EL (cell line): Measurements from ENCODE around the gene GRWD1.

Source experiments
- DNase-seq: peaks from one replicate; pipeline ENCODE4 v3.0.0-alpha.2; 2016

The GRWD1 gene

DNA sequence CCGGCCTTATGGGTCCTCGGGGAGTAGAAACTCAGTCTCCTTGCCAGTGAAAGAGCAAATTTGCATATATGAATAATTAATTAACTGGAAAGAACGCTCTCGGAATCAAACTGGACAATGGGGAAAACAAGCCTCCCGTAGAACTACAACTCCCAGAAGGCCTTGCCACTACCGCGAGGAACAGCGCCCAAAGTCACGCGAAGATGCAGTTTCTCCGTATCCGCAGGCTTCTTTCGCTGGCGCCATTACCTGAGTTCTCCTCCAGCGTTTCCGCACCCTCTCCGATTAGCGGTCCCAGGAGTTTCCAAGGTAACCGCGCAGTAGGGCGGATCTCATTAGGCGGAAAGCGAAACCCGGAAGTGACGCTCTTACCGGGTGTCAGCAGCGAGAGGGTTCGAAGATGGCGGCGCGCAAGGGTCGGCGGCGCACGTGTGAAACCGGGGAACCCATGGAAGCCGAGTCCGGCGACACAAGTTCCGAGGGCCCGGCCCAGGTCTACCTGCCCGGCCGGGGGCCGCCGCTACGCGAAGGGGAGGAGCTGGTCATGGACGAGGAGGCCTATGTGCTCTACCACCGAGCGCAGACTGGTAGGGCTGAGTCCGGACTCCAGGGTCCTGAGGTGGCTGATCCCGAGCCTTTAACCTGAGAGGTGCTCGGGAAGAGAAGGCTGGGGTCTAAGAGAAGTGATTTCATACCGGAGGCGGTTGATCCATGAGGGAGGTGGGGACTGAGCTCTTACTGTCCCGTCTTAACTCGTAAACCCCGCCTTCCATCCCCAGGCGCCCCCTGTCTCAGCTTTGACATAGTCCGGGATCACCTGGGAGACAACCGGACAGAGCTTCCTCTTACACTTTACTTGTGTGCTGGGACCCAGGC is at the start of gene GRWD1:
Gene GRWD1, plus strand, starts transcription at position 378 of the 876 bp plus-strand sequence. Its CDS starts 23 bp downstream, at position 401.
- DNase-seq: peak; percentile 99

DNA sequence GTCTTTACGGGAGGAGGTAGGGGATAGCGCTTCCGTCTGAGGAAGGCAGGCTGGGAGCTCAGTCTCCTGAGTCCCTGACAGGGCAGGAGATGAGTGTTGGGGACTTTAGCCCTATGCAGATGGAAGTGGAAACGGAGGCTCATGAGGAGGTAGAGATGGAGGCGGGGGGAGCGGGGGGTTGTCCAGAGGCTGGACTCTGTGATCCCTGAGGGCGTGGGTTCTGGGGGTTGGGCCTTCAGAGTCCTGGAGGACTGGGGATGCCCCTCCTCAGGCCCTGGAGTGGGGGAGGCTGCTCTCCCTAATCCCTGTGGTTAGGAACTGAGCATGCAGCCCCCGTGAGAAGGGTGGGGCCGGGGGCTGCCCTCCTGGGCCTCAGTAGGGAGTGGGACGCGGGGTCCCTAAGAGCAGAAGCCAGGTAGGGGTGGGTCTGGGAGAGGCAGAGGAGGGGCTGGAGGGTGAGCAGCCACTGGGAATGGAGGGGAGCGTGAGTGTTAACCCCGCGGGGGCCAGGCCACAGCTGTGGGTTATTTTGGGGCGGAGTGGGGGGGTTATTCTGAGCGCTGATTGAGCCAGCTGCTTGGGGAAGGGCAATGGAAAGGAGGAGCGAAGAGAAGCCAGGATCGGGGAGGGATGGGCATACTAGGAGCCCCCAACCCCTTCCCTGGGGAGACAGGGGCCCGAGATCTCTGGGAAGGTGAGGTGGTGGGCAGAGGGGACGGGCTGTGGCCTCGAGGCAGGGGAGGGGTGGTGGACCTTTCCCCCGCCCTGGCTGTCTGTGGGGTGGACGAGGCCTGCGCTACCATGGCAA is 49.6 kb upstream of the GRWD1 start:
- no peak for DNase-seq

DNA sequence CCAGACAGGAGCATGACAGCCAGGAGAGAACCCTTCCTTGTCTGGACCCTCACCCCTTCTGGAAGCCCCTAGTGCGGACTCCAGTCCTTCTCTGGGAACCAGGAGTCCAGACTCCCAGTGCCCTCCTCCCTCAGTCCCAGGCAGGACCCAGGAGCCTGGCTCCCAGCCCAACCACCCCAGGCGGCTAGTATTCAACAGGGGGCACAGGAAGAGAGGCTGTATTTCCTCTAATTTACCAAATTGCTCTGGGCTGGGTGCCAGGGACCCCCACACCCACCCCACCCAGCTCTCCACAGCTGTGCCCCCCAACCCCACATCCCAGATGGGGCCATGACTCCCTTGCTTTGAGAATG is 49.0 kb upstream of the GRWD1 start:
- DNase-seq: no peak

DNA sequence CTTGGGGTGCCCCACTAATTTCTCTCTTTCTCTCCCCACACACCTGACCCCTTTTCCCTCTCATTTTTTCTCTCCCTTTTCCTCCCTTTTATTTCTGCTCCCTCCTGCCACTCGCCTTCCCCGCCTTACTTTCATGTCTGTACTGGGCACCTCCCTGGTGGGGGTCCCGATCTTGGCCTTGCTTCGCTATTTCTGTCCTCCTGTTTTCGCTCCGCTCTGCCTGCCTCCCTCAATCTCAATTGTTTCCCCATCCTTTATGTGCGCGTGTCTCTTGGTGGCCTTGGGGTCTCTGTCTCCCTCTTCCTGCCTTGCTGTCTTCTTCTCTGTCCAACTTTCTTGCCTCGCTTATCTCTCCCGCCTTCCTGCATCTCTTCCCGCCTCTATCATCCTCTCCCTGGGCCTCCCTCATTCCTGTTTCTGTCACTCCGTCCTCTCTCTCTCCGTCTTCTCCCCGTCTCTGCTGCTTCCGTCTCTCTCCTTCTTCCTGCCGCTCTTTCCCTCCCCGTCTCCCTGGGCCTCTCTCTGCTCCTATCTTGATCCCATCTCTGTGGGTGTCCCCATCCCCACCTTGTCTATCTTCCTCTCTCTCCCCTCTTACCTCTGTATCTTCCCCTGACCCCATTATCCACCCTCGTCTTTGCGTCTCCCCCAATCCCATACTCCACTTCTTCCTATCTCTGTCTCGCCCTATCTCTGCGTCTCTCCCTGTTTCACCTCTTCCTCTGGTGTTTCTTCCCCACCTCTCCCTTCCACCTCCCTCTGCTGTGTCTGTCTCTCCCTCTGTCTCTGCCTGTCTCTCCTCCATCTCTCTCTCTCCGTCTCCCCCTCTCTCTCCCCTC is 48.3 kb upstream of the GRWD1 start:
- DNase-seq: no peak

DNA sequence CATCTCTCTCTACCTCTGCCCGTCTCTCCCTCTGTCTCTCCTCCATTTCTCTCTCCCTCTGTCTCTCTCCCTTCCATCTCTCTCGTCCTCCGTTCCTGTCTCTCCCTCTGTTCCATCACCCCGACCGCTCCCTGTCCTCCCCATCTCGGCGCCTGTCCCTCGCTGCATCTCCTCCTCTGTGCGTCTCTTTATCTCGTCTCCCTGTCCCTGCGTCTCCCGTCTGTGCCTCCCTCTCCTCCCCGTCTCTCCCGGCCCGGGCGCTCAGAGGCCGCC is 47.7 kb upstream of the GRWD1 start:
- DNase-seq: no peak

DNA sequence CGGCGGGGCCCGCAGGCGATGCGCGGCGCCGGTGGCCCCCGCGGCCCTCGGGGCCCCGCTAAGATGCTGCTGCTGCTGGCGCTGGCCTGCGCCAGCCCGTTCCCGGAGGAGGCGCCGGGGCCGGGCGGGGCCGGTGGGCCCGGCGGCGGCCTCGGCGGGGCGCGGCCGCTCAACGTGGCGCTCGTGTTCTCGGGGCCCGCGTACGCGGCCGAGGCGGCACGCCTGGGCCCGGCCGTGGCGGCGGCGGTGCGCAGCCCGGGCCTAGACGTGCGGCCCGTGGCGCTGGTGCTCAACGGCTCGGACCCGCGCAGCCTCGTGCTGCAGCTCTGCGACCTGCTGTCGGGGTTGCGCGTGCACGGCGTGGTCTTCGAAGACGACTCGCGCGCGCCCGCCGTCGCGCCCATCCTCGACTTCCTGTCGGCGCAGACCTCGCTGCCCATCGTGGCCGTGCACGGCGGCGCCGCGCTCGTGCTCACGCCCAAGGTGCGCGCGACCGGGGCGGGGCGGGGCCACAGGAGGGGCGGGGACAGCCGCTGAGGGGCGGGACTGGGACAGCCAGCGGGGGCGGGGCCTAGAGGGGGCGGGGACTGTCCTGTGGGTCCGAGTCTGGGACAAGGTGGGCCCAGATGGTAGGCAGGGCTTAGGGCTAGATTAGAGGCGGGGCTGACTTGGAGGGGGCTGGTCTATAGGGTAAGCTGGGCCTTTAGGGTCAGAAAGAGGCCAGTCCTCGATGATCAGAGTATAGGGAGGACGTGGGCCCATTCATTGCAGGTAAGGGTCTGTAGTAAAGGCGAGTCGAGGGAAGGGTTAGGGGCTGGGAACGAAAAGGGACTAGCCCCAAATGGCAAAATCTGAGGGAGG is 47.2 kb upstream of the GRWD1 start:
- DNase-seq: peak; percentile 84

DNA sequence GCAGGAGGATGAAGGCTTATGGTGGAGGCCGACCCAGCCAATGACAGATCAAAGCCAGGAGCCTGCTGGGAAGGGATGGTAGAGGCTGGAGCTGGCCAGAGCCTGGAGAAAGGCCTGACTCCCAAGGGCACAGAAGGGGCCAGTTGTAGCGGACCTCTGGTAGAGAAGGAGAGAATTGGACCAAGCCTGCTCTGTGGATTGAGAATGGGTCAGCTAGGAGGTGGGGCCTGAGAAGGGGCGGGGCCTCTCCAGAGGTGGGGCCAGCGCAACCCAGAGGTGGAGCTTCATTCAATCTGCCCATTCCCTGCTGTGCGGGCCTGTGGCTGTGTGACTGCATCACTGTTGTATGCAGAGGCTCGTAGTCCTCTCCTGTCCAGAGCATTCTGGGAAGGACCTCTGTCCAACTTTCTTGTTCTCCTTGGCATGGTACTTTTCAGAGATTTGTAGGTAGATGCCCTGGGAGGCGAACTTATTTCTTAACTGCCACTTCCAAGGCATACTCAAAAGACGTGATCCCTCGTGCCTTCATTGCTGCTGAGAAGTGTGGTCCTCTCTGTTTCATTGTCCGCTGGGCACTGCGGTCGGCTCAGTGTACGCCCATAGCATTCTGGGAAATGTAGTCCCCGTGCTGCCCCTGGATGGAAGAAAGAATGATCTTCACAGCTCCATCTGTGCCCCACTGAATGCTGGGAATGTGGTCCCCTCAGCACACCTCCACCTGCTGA is 45.6 kb upstream of the GRWD1 start:
- peak; percentile 88 for DNase-seq

DNA sequence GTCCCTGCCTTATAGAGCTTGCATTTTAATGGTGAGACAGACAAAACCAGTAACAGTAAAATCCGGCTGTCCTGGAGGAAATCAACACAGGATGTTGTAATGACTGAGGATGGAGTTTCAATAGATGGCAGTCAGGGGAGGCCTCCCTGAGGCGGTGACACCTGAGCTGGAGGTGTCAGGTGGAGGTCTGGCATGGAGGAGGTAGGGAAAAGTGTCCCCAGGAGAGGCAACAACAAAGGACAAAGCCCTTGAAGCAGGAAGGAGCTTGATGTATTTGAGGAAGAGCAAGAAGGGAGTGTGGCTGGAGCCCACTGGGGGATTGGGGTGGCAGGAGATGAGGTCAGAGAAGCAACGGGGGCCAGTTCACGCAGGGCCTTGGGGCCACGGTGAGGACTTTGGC is 44.5 kb upstream of the GRWD1 start:
- no peak for DNase-seq

DNA sequence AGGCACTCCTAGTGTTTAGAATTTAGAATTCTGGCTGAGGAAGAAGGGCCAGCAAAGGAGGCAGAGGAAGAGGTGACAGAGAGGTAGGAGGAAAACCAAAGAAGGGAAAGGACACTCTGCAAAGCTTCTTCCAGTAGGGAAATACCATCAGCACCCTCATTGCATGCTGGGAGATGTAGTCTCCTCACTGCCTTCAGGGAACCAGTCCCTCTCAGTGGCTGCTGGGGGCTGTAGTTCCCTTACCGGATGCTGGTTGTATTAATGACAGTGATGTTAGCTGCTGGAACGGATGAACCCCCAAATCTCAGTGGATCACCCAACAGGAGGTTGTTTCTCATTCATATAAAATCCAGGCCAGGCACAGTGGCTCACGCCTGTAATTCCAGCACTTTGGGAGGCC is 42.2 kb upstream of the GRWD1 start:
- DNase-seq: peak; percentile 68

DNA sequence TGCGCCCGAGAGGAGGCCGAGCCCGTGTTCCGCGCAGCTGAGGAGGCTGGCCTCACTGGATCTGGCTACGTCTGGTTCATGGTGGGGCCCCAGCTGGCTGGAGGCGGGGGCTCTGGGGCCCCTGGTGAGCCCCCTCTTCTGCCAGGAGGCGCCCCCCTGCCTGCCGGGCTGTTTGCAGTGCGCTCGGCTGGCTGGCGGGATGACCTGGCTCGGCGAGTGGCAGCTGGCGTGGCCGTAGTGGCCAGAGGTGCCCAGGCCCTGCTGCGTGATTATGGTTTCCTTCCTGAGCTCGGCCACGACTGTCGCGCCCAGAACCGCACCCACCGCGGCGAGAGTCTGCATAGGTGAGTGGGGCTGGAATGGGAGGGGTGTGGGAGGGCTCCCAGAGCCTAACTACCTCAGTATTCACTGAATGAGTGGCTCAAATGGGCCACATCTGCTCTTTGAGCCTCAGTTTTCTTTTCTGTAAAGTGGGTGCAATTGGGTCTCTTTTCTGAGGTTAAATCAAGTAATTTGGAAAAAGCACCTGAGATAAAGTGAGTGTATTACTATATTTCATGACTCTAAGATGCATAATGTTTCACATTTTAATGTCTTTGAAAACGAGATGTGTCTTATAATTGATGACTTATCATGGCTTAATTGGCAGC is 40.6 kb upstream of the GRWD1 start:
- no peak for DNase-seq

DNA sequence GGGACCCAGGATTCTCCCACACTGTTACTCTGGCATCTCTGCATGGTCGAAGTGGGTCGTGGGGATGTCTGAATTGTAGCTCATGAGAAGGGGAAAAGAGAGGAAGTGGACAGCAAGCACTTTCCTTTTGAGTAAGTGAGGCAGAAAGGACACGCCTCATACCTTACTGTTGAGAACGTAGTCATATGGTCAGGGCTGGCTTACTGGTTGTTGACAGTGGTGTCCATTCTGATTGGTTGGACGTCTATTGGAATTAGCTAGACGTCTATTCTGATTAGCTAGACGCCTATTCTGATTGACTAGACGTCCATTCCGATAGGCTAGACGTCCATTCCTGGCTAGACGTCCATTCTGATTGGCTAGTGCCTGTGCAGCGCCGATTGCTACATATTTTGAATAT is 39.9 kb upstream of the GRWD1 start:
- DNase-seq: no peak

DNA sequence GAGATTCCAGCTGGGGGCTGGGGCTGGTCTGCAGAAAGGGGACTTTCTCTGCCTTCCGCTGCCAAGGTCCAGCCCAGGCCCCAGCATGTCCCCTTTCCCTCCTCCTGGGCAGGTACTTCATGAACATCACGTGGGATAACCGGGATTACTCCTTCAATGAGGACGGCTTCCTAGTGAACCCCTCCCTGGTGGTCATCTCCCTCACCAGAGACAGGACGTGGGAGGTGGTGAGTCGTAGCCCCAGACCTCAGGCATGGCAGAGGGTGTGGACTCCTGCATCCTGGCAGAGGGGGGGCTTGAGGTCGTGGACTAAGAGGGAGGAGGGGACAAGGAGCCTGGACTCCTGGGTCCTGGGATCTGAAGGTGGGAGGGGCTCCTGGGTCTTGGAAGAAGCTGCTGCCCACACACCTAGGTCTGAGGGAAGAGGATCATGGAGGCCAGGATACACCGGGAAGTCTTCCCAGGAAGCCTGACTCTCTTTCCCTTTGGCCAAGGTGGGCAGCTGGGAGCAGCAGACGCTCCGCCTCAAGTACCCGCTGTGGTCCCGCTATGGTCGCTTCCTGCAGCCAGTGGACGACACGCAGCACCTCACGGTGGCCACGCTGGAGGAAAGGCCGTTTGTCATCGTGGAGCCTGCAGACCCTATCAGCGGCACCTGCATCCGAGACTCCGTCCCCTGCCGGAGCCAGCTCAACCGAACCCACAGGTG is 31.8 kb upstream of the GRWD1 start:
- peak; percentile 62 for DNase-seq

DNA sequence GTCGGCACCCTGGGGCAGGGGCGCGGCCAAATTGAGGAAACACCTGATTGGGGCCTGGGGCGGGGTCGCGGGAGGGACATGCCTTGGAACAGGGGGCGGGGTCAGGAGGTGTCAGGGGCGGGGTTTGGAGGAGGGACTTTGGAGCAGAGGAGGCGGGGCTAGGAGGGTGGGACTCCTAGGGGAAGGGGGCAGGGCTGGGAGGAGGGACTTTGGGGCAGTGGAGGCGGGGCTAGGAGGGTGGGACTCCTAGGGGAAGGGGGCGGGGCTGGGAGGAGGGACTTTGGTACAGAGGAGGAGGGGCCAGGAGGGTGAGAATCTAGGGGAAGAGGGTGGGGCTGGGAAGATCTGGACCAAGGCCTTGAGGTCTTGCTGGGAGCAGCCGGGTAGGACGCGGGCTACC is 30.4 kb upstream of the GRWD1 start:
- peak; percentile 65 for DNase-seq

DNA sequence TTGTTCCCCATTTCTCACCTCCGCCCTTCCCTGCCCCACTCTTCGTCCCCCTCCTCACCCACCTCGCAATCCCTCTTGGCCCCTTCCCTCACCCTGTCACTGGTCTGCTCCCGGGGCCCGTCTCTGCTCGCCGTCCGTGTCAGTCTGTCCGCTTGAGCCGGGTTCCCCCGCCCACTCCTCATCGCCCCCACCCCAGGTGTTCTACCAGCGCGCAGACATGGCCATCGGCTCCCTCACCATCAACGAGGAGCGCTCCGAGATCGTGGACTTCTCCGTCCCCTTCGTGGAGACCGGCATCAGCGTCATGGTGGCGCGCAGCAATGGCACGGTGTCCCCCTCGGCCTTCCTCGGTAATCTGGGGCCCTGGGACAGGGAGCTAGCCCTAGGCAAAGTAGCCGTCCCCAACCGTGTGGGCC is 30.0 kb upstream of the GRWD1 start:
- DNase-seq: no peak

DNA sequence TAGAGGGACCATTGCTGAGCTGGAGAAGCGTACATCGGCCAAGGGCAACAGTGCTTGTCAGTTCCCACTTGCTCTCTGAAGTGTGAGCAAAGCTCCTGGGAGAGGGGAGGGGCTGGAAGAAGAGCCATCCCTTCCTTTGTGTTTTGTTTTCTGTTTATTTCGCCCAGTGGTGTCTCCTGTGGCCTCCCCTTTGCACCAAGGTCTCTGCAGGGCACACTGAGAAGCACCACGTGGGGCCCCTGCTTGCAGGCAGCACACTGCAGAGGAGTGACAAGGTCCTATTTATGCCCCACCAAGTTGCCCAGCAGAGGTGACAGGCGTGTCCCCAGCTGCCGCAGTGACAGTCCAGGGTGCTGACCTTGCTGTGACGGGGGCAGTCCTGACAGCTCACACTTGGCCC is 28.4 kb upstream of the GRWD1 start:
- no peak for DNase-seq

DNA sequence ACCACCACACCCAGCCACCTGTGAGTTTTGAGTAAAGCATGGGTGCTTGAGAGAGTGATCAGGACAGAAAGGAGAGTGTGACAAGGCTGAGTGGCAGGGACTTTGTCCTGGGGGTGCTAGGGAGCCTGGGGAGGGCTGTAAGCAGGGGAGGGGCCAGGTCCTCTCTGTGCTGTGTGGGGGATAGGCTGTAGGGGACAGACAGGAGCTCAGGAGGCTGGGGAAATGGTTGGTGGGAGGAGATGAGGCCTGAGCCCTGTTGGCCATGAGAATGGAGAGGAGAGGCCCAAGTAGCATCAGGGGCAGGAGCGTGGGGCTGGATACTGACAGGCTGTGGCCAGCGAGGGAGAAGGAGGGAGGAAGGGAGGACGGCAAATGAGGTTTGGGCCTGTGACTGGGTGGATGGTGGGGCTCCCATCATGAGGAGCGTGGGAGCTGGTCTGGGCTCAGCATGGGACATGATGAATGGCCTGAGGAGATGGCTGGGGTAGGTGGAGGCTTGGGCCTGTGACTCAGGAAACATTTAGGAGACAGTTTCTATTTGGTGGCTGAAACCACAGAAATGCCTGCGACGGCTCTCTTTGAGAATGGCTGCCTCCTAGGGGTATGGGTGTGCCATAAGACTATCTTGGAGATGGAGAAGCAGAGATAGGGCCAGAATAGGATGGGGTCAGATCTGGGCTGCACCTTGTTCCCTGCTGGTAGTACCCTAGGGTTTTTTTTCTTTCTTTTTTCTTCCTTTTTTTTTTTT is 27.3 kb upstream of the GRWD1 start:
- DNase-seq: peak; percentile 63

DNA sequence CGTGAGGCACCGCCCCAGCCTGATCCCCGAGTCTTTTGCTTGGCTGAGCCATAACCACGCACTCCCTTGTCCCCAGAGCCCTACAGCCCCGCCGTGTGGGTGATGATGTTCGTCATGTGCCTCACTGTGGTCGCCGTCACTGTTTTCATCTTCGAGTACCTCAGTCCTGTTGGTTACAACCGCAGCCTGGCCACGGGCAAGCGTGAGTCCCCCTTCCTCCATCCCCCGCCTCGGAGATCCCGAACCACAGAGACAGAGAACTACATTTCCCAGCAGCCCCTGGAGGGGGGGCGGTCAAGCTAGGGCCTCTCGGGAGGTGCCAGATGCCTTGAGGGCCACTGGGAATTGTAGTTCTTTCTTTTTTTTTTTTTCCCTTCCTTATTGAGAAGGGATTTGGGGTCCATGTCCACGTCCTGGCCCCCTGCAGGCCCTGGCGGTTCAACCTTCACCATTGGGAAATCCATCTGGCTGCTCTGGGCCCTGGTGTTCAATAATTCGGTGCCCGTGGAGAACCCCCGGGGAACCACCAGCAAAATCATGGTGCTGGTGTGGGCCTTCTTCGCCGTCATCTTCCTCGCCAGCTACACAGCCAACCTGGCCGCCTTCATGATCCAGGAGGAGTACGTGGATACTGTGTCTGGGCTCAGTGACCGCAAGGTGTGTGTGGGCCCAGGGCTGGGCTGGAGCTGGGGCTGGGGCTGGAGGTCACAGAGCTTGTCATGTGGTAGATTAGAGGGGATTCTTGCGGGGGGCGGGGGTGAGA is 26.4 kb upstream of the GRWD1 start:
- peak; percentile 38 for DNase-seq

DNA sequence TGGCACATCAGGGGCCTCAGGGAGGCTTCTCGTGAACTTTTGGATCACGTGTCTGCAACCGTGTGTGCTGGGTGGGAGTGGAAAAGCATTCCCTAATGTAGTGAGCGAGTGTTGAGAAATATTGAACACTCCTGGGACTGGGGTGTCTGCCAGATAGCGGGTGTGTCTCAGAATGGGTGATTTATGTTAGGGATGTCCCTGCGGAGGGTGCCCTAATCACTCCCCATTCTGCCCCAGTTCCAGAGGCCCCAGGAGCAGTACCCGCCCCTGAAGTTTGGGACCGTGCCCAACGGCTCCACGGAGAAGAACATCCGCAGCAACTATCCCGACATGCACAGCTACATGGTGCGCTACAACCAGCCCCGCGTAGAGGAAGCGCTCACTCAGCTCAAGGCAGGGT is 24.2 kb upstream of the GRWD1 start:
- no peak for DNase-seq

DNA sequence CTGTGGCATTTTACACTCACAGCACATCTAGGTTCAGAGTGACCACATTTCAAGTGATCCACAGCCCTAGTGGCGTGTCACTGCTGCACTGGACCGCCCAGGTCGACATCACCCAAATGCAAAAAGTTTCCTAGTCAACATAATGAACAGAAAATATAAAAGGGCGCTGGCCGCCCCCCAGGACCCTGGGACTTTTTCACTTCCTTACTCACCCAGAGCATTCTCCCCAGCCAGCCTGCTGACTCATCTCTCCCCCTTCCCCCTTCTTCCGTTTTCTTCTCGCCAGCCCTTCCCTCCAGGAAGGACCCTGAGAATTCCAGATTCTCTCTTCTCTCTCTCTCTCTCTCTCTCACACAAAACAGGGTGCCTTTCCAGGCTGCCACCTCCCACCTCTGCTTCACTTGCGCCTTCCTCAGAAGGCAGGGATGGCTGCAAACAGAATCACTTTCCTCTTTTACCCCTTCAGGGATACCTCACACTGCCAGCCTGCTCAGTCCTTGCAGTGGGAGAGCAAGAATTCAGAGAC is 21.0 kb upstream of the GRWD1 start:
- peak; percentile 77 for DNase-seq
